ENCODE measurements around the gene GAS2L3. TPM values are rescaled to one million over a fixed set of nuclear protein-coding genes. Genes with fewer than 3 reads are reported as not detected.

Gene GAS2L3
- polyA plus RNA-seq, 3 donors = 0.53 to 1.6 (median 1.1) TPM

DNA sequence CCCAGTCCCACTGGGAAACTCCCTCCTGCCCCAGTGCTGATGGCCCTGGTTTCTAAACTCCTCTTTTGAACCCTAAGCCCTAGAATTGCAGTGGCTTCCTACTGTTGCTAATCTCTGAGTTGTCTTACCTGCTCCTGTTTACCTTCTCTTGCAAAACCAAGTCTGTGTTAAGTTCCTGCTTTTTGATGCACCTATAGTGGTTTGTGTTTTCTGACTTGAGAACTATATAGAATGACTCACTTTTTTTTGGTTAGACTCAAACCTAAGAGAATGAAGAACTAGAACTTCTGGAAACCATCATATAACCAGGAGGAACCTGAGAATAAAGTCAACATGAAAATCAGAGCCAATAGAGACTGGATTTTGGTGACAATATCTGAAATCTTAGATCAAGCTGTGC lies 5.5 kb upstream of the GAS2L3 start:
- TF ChIP-seq CTCF (IDR thresholded peaks at IDR 0.05) = no peak
- peak in 1 of 3 donors; percentile 15 for DNase-seq
- Histone ChIP-seq H3K4me3 (replicated peaks in 1 of 3; ENCODE audit: low read depth in 2 of 3, low read length in 3 of 3) (no peak overlapping the region), H4K20me1 (ENCODE audit: insufficient read depth, low read length) (no peaks in the 10 kb centered on the region), H3K36me3 (replicated peaks in 1 of 2; ENCODE audit: control insufficient read depth in 1 of 2, insufficient read depth in 2 of 2, low read length in 2 of 2) (no peaks in the 10 kb centered on the region), H3K27me3 (ENCODE audit: control insufficient read depth in 2 of 2, insufficient read depth in 2 of 2, low read length in 2 of 2) (no peaks in the 10 kb centered on the region), H3K4me2 (replicated peaks; ENCODE audit: extremely low read depth, low read length, poor library complexity, severe bottlenecking) (no peak overlapping the region), H3K79me2 (ENCODE audit: insufficient read depth, low read length) (no peaks in the 10 kb centered on the region), H3K9me3 (replicated peaks in 1 of 2; ENCODE audit: control insufficient read depth in 1 of 2, insufficient read depth in 1 of 2, low read length in 2 of 2) (no peaks in the 10 kb centered on the region), H3K27ac (ENCODE audit: low read depth in 1 of 2, low read length in 2 of 2) (peak overlapping the region in 1 of 2 donors; percentile 24), H3K4me1 (ENCODE audit: control insufficient read depth in 1 of 2, insufficient read depth in 2 of 2, low read length in 2 of 2) (peaks cover 10 to 12% of the 10 kb centered on the region in 2 donors), H3K9ac (ENCODE audit: insufficient read depth, low read length, poor library complexity, severe bottlenecking) (no peak overlapping the region), H2AFZ (ENCODE audit: insufficient read depth, low read depth, low read length, poor library complexity, severe bottlenecking) (no peak overlapping the region)
- no peak overlapping the region for H3K4me3 Mint-ChIP-seq
- peak overlapping the region in 2 of 7 donors; percentile 65 to 83 for H3K27ac Mint-ChIP-seq
- peaks cover 0 to 1% (median 0%) of the 10 kb centered on the region in 3 donors for H3K27me3 Mint-ChIP-seq (ENCODE audit: low read depth in 3 of 3)
- peaks cover 21% of the 10 kb centered on the region for H3K4me1 Mint-ChIP-seq
- no peaks in the 10 kb centered on the region for H3K36me3 Mint-ChIP-seq
- intact Hi-C loops (cut with micrococcal nuclease) = no loop called here
- peaks cover 0 to 2% (median 0%) of the 10 kb centered on the region in 7 donors for H3K9me3 Mint-ChIP-seq

DNA sequence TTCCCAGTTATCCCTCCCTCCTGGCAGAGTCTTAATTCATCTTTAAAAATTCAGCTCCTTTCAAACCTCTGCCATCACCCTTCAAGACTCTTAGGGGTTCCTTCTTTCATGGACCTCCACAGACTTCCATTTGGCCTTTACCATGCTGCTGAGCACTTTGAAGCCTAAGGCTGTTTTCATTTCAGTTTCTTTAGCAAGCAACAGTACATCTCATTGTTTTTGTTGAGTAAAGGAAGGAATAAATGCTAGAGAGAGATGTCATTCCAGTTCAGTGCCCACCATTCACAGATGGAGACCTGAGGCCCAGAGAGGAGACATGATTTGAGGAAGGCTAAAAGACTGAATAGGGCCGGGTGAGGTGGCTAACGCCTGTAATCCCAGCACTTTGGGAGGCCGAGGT lies 1.3 kb upstream of the GAS2L3 start:
- Histone ChIP-seq H3K4me3 (replicated peaks in 1 of 3; ENCODE audit: low read depth in 2 of 3, low read length in 3 of 3) (no peak overlapping the region), H3K27ac (ENCODE audit: low read depth in 1 of 2, low read length in 2 of 2) (no peak overlapping the region), H3K9ac (ENCODE audit: insufficient read depth, low read length, poor library complexity, severe bottlenecking) (no peak overlapping the region), H3K9me3 (replicated peaks in 1 of 2; ENCODE audit: control insufficient read depth in 1 of 2, insufficient read depth in 1 of 2, low read length in 2 of 2) (no peaks in the 10 kb centered on the region), H3K4me2 (replicated peaks; ENCODE audit: extremely low read depth, low read length, poor library complexity, severe bottlenecking) (no peak overlapping the region), H2AFZ (ENCODE audit: insufficient read depth, low read depth, low read length, poor library complexity, severe bottlenecking) (no peak overlapping the region), H3K27me3 (ENCODE audit: control insufficient read depth in 2 of 2, insufficient read depth in 2 of 2, low read length in 2 of 2) (no peaks in the 10 kb centered on the region), H4K20me1 (ENCODE audit: insufficient read depth, low read length) (no peaks in the 10 kb centered on the region), H3K36me3 (replicated peaks in 1 of 2; ENCODE audit: control insufficient read depth in 1 of 2, insufficient read depth in 2 of 2, low read length in 2 of 2) (no peaks in the 10 kb centered on the region), H3K4me1 (ENCODE audit: control insufficient read depth in 1 of 2, insufficient read depth in 2 of 2, low read length in 2 of 2) (peaks cover 26 to 35% of the 10 kb centered on the region in 2 donors), H3K79me2 (ENCODE audit: insufficient read depth, low read length) (peaks cover 31% of the 10 kb centered on the region)
- WGBS (ENCODE audit: insufficient coverage) = 100% methylated on average over 2 of the region's 3 CpGs
- Mint-ChIP-seq H3K36me3 (peaks cover 0 to 3% of the 10 kb centered on the region in 2 donors), H3K9me3 (peaks cover 0 to 2% (median 0%) of the 10 kb centered on the region in 7 donors), H3K27me3 (ENCODE audit: low read depth in 3 of 3) (peaks cover 0 to 1% (median 0%) of the 10 kb centered on the region in 3 donors), H3K27ac (peak overlapping the region in 1 of 7 donors; percentile 43), H3K4me1 (peaks cover 28% of the 10 kb centered on the region), H3K4me3 (no peak overlapping the region)
- no peak for TF ChIP-seq CTCF (IDR thresholded peaks at IDR 0.05)
- intact Hi-C loops (cut with micrococcal nuclease) = loop anchor here in 1 of 2 donors (5.0 to 10.0 kb wide), 2 partner anchors 35 to 307 kb away; partner anchors contain the start of genes DEPDC4 and SCYL2
- no peak for DNase-seq
